A549 (cell line): ENCODE results near the gene PDZD4.

ENCODE experiments used
- CTCF ChIP-seq: fragments of >200 bp; sonication (Bioruptor Twin); formaldehyde crosslinking; IDR thresholded peaks from 3 replicates; pipeline ENCODE4 v1.5.1; 2016
- EP300 ChIP-seq, 2 experiments: fragments of >200 bp; sonication (Bioruptor Twin); formaldehyde crosslinking; IDR thresholded peaks; 2 replicates in 1 of 2; 3 replicates in 1 of 2; pipeline ENCODE4 v1.6.1; 2016 to 2017
- KDM1A ChIP-seq: fragments of 200-600 bp; sonication (generic); IDR thresholded peaks from 2 replicates; pipeline ENCODE4 v1.6.1; 2016; ENCODE audit warnings: low read depth, mild to moderate bottlenecking
- MAZ ChIP-seq: fragments of 150-350 bp; IDR thresholded peaks from 2 replicates; pipeline ENCODE4 v1.6.1; 2014; ENCODE audit warnings: antibody characterized with exemption, low read depth, low read length, borderline replicate concordance
- MYC ChIP-seq: IDR thresholded peaks from 2 replicates; pipeline ENCODE4 v1.6.1; 2012; ENCODE audit warnings: mild to moderate bottlenecking, inconsistent platforms, low read length, improper control_type of control experiment, borderline replicate concordance
- POLR2A ChIP-seq: IDR thresholded peaks from 2 replicates; pipeline ENCODE4 v1.6.1; 2012; ENCODE audit warnings: mild to moderate bottlenecking, low read length
- RAD21 ChIP-seq, 2 experiments: fragments of >200 bp in 1 of 2; sonication (Bioruptor Twin) in 1 of 2; formaldehyde crosslinking in 1 of 2; IDR thresholded peaks in 1 of 2; conservative IDR thresholded peaks in 1 of 2; 2 replicates in 1 of 2; 3 replicates in 1 of 2; pipeline ENCODE4 v1.6.1; 2012 to 2018; ENCODE audit warnings: inconsistent platforms in 1 of 2
- RFX5 ChIP-seq: fragments of 450-650 bp; IDR thresholded peaks from 2 replicates; pipeline ENCODE4 v1.7.1; 2014; ENCODE audit warnings: antibody characterized with exemption, mild to moderate bottlenecking, moderate library complexity
- RNF2 ChIP-seq: fragments of 200-600 bp; sonication (generic); IDR thresholded peaks from 2 replicates; pipeline ENCODE4 v1.6.1; 2016; ENCODE audit warnings: low read depth, mild to moderate bottlenecking, antibody characterized with exemption, moderate library complexity, borderline replicate concordance
- SMC3 ChIP-seq: fragments of >200 bp; sonication (Bioruptor Twin); formaldehyde crosslinking; IDR thresholded peaks from 3 replicates; pipeline ENCODE4 v1.6.1; 2018; ENCODE audit warnings: inconsistent platforms
- ZFP36 ChIP-seq: fragments of 450-650 bp; IDR thresholded peaks from 2 replicates; pipeline ENCODE4 v1.6.1; 2014; ENCODE audit warnings: borderline replicate concordance; ENCODE audit not compliant: partially characterized antibody

- TF ChIP-seq SMC3 = no peak
- no peak for TF ChIP-seq CTCF
- no peak for TF ChIP-seq RNF2
- TF ChIP-seq ZFP36 = no peak
- no peak for TF ChIP-seq RFX5
- TF ChIP-seq MAZ = no peak
- no peak for TF ChIP-seq RAD21 (conservative IDR thresholded peaks at IDR 0.05 in 1 of 2, IDR thresholded peaks at IDR 0.05 in 1 of 2)
- TF ChIP-seq KDM1A = no peak
- TF ChIP-seq EP300 (IDR thresholded peaks at IDR 0.05) = no peak
- no peak for TF ChIP-seq MYC
- no peak for TF ChIP-seq POLR2A
Observed at GRCh38 chrX:153827016-153827415, 3.3 kb downstream of the PDZD4 start.
